BJ (cell line): ENCODE results near the gene ASB1. TPM values are rescaled to one million over a fixed set of nuclear protein-coding genes. Genes with fewer than 3 reads are reported as not detected.

ENCODE experiments used
- CTCF ChIA-PET: fragments of 350-600 bp; formaldehyde crosslinking; extraction: SDS; loops from one replicate; lab custom pipeline; 2021; ENCODE audit warnings: antibody characterized with exemption, inconsistent platforms; lab: Yijun Ruan, JAX
- POLR2A ChIA-PET: fragments of 300-600 bp; sonication (Branson Sonifier 250); formaldehyde crosslinking; extraction: SDS; loops from one replicate; lab custom pipeline; 2021; ENCODE audit warnings: antibody characterized with exemption; lab: Charles Lee
- DNase-seq: peaks from one replicate; pipeline ENCODE4 v3.0.0-alpha.2; 2011; ENCODE audit warnings: low read depth
- H3K27me3 ChIP-seq: 2 replicates; pipeline ENCODE4 v1.6.0; 2011; ENCODE audit warnings: low read length; ENCODE audit not compliant: control insufficient read depth, insufficient read depth
- H3K36me3 ChIP-seq: 2 replicates; pipeline ENCODE4 v1.5.1; 2011; ENCODE audit warnings: low read length; ENCODE audit not compliant: control insufficient read depth, insufficient read depth
- H3K4me3 ChIP-seq: 2 replicates; pipeline ENCODE4 v1.5.1; 2011; ENCODE audit warnings: low read depth, mild to moderate bottlenecking, control low read depth, low read length
- CTCF ChIP-seq: IDR thresholded peaks from 2 replicates; pipeline ENCODE4 v1.5.1; 2011; ENCODE audit warnings: low read depth, mild to moderate bottlenecking, control low read depth, inconsistent platforms, low read length, moderate library complexity; ENCODE audit not compliant: insufficient read depth
- polyA plus RNA-seq: library from polyadenylated mRNA; depleted of rRNA; stranded (reverse); fragments of >200 nt; gene quantifications from 2 replicates; pipeline ENCODE4 v1.2.3, GENCODE V29; 2011

Gene ASB1
- polyA plus RNA-seq, 1 experiment: 33.4 TPM

GRCh38 chr2:238457927-238458324 lies 31.2 kb downstream of the ASB1 start:
- no peaks in the 10 kb centered on the region for H3K36me3 ChIP-seq
- ChIA-PET POLR2A (no interaction called here), CTCF (interaction anchor here (0.9 to 6.1 kb wide), 5 partner anchors 9 to 100 kb away, joined by 3 to 61 read pairs (median 4); no protein-coding TSS in a partner anchor)
- no peaks in the 10 kb centered on the region for H3K27me3 ChIP-seq
- no peak for TF ChIP-seq CTCF
- DNase-seq: no peak
- H3K4me3 ChIP-seq: no peak overlapping the region

GRCh38 chr2:238458651-238459050 lies 31.9 kb downstream of the ASB1 start:
- ChIA-PET POLR2A (interaction anchor here (0.6 kb wide), 1 partner anchor 91 kb away, joined by 15 read pairs; no protein-coding TSS in a partner anchor), CTCF (interaction anchor here (0.9 to 6.1 kb wide), 5 partner anchors 8 to 101 kb away, joined by 3 to 61 read pairs (median 4); no protein-coding TSS in a partner anchor)
- no peak overlapping the region for H3K4me3 ChIP-seq
- TF ChIP-seq CTCF: no peak
- no peaks in the 10 kb centered on the region for H3K27me3 ChIP-seq
- H3K36me3 ChIP-seq: no peaks in the 10 kb centered on the region
- no peak for DNase-seq

- Histone ChIP-seq H3K36me3 (no peaks in the 10 kb centered on the region), H3K27me3 (no peaks in the 10 kb centered on the region), H3K4me3 (no peak overlapping the region)
- CTCF ChIA-PET: interaction anchor here (1.0 to 6.1 kb wide), 3 partner anchors 53 to 101 kb away, joined by 3 to 61 read pairs (median 7); no protein-coding TSS in a partner anchor
- POLR2A ChIA-PET: no interaction called here
- no peak for DNase-seq
- TF ChIP-seq CTCF: no peak
Measured at GRCh38 chr2:238459081-238459629, 32.4 kb downstream of the ASB1 start.

- Histone ChIP-seq H3K4me3 (no peak overlapping the region), H3K27me3 (no peaks in the 10 kb centered on the region), H3K36me3 (no peaks in the 10 kb centered on the region)
- POLR2A ChIA-PET: interaction anchor here (0.6 kb wide), 1 partner anchor 392 kb away, joined by 3 read pairs; no protein-coding TSS in a partner anchor
- DNase-seq: no peak
- TF ChIP-seq CTCF: no peak
- CTCF ChIA-PET: interaction anchor here (1.0 to 6.1 kb wide), 7 partner anchors 9 to 96 kb away, joined by 3 to 61 read pairs (median 3); no protein-coding TSS in a partner anchor
Measured at GRCh38 chr2:238461051-238461450, 34.3 kb downstream of the ASB1 start.

GRCh38 chr2:238461491-238461890 lies 34.8 kb downstream of the ASB1 start:
- Histone ChIP-seq H3K4me3 (no peak overlapping the region), H3K27me3 (no peaks in the 10 kb centered on the region), H3K36me3 (no peaks in the 10 kb centered on the region)
- ChIA-PET CTCF (interaction anchor here (0.6 to 6.1 kb wide), 7 partner anchors 8 to 92 kb away, joined by 3 to 61 read pairs (median 3); no protein-coding TSS in a partner anchor), POLR2A (no interaction called here)
- no peak for DNase-seq
- TF ChIP-seq CTCF: no peak
